ENCODE results near the gene KLHL10.
A peak's percentile ranks its signal among the peaks of the same experiment; 100 is the strongest.
"Not testable (repeated sequence)": the region's sequence is repeated elsewhere in the genome, so short reads cannot be mapped to it uniquely, and the experiment has no call there.

The KLHL10 gene

GRCh38 chr17:41823580-41823979 is 14.0 kb upstream of the KLHL10 start:
- no peaks in the 10 kb centered on the region for H3K4me1 ChIP-seq (ENCODE audit: low read depth, poor library complexity, severe bottlenecking)
- H2AFZ ChIP-seq (ENCODE audit: low read depth): no peak overlapping the region
- no peaks in the 10 kb centered on the region for H3K36me3 ChIP-seq (ENCODE audit: insufficient read depth)
- H3K27me3 ChIP-seq (ENCODE audit: insufficient read depth, low read depth): peaks cover 4% of the 10 kb centered on the region; the same call in 1 of the 2 replicates
- H3K4me3 ChIP-seq (IDR thresholded peaks at IDR 0.05; ENCODE audit: insufficient read depth, low read depth, low read length): no peak overlapping the region
- no peak for TF ChIP-seq CTCF (conservative IDR thresholded peaks at IDR 0.05; ENCODE audit: low read depth, low read length)
- no peak overlapping the region for H3K4me2 ChIP-seq
- H4K20me1 ChIP-seq (ENCODE audit: insufficient read depth): no peaks in the 10 kb centered on the region
- no peak overlapping the region for H3K27ac ChIP-seq
- H3K9ac ChIP-seq: no peak overlapping the region
- no peaks in the 10 kb centered on the region for H3K79me2 ChIP-seq (ENCODE audit: insufficient read depth, low read depth)

GRCh38 chr17:41824086-41824485 is 13.5 kb upstream of the KLHL10 start:
- no peaks in the 10 kb centered on the region for H3K79me2 ChIP-seq (ENCODE audit: insufficient read depth, low read depth)
- H3K27me3 ChIP-seq (ENCODE audit: insufficient read depth, low read depth): peaks cover 4% of the 10 kb centered on the region; the same call in 1 of the 2 replicates
- H3K4me1 ChIP-seq (ENCODE audit: low read depth, poor library complexity, severe bottlenecking): no peaks in the 10 kb centered on the region
- TF ChIP-seq CTCF (conservative IDR thresholded peaks at IDR 0.05; ENCODE audit: low read depth, low read length): no peak
- no peak overlapping the region for H3K4me2 ChIP-seq
- H4K20me1 ChIP-seq (ENCODE audit: insufficient read depth): no peaks in the 10 kb centered on the region
- no peak overlapping the region for H2AFZ ChIP-seq (ENCODE audit: low read depth)
- H3K4me3 ChIP-seq (IDR thresholded peaks at IDR 0.05; ENCODE audit: insufficient read depth, low read depth, low read length): no peak overlapping the region
- no peak overlapping the region for H3K9ac ChIP-seq
- no peak overlapping the region for H3K27ac ChIP-seq
- no peaks in the 10 kb centered on the region for H3K36me3 ChIP-seq (ENCODE audit: insufficient read depth)

GRCh38 chr17:41825175-41825845 is 12.3 kb upstream of the KLHL10 start:
- no peaks in the 10 kb centered on the region for H3K4me1 ChIP-seq (ENCODE audit: low read depth, poor library complexity, severe bottlenecking)
- H3K9ac ChIP-seq: no peak overlapping the region
- no peaks in the 10 kb centered on the region for H3K79me2 ChIP-seq (ENCODE audit: insufficient read depth, low read depth)
- no peak overlapping the region for H3K4me2 ChIP-seq
- H3K36me3 ChIP-seq (ENCODE audit: insufficient read depth): no peaks in the 10 kb centered on the region
- H3K27ac ChIP-seq: no peak overlapping the region
- no peak for TF ChIP-seq CTCF (conservative IDR thresholded peaks at IDR 0.05; ENCODE audit: low read depth, low read length)
- no peaks in the 10 kb centered on the region for H4K20me1 ChIP-seq (ENCODE audit: insufficient read depth)
- no peak overlapping the region for H3K4me3 ChIP-seq (IDR thresholded peaks at IDR 0.05; ENCODE audit: insufficient read depth, low read depth, low read length)
- H3K27me3 ChIP-seq (ENCODE audit: insufficient read depth, low read depth): no peaks in the 10 kb centered on the region
- no peak overlapping the region for H2AFZ ChIP-seq (ENCODE audit: low read depth)

- not testable (repeated sequence) for H3K9ac ChIP-seq; H3K4me3 ChIP-seq (IDR thresholded peaks at IDR 0.05; ENCODE audit: insufficient read depth, low read depth, low read length); H2AFZ ChIP-seq (ENCODE audit: low read depth); H4K20me1 ChIP-seq (ENCODE audit: insufficient read depth); H3K4me2 ChIP-seq; H3K36me3 ChIP-seq (ENCODE audit: insufficient read depth); H3K79me2 ChIP-seq (ENCODE audit: insufficient read depth, low read depth); H3K27ac ChIP-seq; H3K27me3 ChIP-seq (ENCODE audit: insufficient read depth, low read depth); H3K4me1 ChIP-seq (ENCODE audit: low read depth, poor library complexity, severe bottlenecking)
Measured at GRCh38 chr17:41829961-41830360, 7.7 kb upstream of the KLHL10 start.

GRCh38 chr17:41835214-41835799 is 2.3 kb upstream of the KLHL10 start:
- H3K36me3 ChIP-seq (ENCODE audit: insufficient read depth): no peaks in the 10 kb centered on the region; the same call in 1 of the 2 replicates
- no peak for TF ChIP-seq CTCF (conservative IDR thresholded peaks at IDR 0.05; ENCODE audit: low read depth, low read length)
- H3K4me2 ChIP-seq: peak overlapping the region; percentile 65
- no peak overlapping the region for H3K4me3 ChIP-seq (IDR thresholded peaks at IDR 0.05; ENCODE audit: insufficient read depth, low read depth, low read length)
- peaks cover 17% of the 10 kb centered on the region for H3K4me1 ChIP-seq (ENCODE audit: low read depth, poor library complexity, severe bottlenecking)
- H3K79me2 ChIP-seq (ENCODE audit: insufficient read depth, low read depth): no peaks in the 10 kb centered on the region; the same call in 1 of the 2 replicates
- H2AFZ ChIP-seq (ENCODE audit: low read depth): peak overlapping the region; percentile 100
- no peak overlapping the region for H3K27ac ChIP-seq
- peak overlapping the region; percentile 75 for H3K9ac ChIP-seq
- H3K27me3 ChIP-seq (ENCODE audit: insufficient read depth, low read depth): no peaks in the 10 kb centered on the region
- H4K20me1 ChIP-seq (ENCODE audit: insufficient read depth): no peaks in the 10 kb centered on the region

Measured in KMS-11 (cell line).